Stimulated activated CD4-positive, alpha-beta T cell treated with anti-CD3 and anti-CD28 coated beads, Interleukin-12 subunit alpha, Interleukin-12 subunit beta, amount 100 ng/mL, for 24 hours (primary cell): Measurements from ENCODE around the gene ZNF616.
"Not testable (repeated sequence)": the region's sequence is repeated elsewhere in the genome, so short reads cannot be mapped to it uniquely, and the experiment has no call there.

Experiments
- DNase-seq, 2 experiments: peaks; one replicate each; pipeline ENCODE4 v3.0.0-alpha.2; 2020; ENCODE audit warnings: low read depth in 2 of 2

The ZNF616 gene

DNA sequence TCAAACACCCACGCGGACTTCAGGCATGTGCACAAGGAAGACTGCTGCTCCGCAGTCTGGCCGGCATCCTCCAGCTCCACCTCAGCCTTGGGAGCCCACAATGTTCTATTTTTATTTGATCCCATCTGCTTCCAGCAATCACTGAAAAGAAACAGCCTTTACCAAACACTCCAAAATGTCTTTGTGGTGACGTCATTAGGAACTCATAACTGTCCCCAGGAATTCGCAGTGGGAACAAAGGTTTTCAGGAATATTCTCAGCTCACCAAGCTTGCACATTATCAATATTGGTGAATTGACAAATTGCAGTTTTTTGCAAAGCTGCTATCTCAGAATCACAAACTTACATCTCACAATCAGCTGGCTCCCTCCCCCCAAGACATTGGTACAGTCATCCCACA is 29.0 kb downstream of the ZNF616 start:
- DNase-seq: no peak

DNA sequence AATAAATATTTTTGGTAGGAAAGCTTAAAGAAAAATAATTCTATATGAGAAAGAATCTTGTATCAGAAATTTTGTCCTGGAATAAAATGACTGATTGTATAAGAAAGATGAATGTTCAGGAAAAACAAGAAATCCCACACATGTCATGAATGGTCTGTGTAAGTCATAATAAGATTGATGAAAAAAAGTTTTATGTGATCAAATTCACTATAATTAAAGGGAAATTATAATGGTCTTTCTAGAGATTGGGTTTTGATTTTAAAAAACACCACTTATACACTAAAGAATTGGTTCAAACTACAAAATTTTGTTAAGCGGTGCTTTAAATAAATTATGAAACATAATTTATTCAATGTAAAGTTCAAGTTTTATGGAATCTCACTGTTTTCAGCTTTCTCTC is 37.0 kb downstream of the ZNF616 start:
- no peak for DNase-seq

DNA sequence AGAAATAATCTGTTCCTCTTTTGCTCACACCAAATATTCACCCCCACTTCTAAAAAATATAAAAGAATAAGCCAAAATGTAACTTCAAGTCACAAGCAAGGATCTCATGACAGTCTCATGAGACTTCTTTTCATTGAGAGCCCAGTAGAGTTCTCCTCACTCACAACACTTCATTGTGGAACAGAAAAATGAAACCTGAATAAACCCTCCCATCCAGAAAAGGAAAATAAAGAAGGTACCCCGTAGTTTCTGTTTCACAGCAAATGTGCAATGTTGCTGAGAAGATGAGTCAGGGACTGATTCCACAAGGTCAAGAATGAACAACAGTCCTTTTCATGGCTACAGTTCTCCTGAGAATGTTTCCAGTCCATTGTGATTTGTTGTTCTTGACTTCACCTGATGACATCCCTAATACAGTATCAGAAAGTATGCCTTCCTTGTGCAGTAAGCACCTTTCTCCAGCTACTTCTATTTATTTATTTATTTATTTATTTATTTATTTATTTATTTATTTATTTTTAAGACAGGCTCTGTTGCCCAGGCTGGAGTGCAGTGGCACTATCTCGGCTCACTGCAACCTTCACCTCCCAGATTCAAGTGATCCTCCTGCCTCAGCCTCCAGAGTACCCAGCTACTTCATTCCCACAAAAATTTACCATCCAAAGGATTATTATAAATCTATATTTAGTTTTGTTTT is 37.7 kb downstream of the ZNF616 start:
- DNase-seq: no peak

DNA sequence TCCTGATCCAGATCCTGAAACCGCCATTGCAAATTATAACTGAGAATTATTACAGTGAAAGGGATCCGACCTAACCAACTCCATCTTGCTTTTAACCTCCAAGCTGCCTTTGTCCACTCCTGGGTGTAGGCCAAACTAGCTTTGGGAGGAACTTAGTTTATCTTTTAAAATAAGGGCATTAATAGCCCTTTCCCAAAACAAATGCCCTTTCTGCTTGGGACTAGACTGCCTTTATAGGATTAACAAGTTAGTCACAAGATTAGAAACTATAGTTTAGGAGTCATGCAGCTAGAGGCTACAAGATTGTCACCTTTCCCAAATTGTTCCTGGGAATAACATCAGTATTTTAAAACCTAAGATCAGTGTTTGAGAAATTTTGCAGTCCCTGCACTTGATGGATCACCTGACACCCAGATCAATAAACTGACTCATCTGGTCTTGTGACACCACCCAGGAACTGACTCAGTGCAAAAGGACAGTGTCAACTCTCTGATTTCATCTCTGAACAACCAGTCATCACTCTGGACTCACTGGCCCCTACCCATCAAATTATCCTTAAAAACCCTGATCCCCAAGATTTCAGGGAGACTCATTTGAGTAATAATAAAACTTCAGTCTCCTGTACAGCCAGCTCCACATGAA is 40.1 kb downstream of the ZNF616 start:
- no peak for DNase-seq

DNA sequence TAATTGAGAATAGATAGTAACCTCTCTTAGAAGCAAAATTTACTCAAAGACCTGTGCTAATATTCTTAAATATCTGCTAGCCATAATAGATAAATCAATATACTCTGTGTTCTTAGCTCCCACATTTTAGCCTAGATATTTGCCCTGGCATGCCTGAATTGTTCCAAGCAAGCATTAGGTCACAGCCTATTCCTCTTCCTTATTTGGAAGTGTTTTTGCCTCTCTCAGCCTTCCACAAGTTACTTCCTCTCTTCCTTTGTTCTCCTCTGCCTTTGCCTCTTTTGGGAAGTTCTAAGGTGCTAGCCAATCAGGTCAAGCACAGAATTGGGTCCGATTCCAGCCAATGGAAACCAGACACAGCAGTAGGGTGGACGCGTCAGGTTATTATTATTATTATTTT is 43.3 kb downstream of the ZNF616 start:
- not testable (repeated sequence) for DNase-seq

DNA sequence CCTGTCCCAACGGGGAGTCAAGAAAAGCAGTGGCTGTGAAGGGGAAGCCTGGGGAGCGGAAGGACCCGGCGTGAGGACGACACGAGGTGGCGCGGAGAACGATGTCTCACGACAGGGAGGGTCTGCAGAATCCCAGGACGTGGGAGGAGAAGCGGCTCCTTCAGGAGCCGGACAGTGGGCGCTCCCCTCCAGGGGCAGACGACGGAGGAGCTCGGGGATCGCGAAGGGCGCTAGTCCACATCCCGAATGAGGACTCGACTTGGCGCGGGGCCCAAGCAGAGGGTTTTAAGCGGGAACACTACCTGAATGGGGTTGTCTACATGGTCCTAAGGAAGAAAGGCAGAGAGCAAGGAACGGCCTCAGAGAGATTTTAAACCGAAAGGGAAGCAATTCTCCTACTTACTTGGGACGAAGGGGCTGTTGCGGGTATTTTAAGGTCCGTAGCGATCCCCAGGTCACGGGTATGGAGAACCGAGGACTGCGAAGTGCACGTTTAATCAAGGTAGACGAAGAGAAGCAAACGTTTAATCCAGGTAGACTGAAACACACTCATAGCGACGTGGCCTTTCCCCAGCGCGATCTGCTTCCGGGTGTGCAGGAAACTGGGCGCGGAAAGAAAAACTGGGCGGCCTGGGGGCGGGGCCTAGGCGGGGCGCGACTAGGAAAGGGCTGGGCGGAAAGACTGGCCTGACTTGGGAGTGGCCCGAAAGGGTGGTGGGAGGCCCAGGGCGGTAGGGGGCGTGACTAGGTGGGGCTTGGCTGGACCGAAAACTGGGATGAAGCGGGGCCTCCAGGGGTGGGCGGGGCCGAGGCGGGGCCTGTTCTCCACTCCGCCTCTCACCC is 44.3 kb downstream of the ZNF616 start, which contains the start of gene ZNF841:
Gene ZNF841, minus strand, starts transcription at position 594 of the 843 bp plus-strand sequence. CDS start 10,964 bp downstream, outside the sequence.
- DNase-seq: peak; percentile 68 to 80

DNA sequence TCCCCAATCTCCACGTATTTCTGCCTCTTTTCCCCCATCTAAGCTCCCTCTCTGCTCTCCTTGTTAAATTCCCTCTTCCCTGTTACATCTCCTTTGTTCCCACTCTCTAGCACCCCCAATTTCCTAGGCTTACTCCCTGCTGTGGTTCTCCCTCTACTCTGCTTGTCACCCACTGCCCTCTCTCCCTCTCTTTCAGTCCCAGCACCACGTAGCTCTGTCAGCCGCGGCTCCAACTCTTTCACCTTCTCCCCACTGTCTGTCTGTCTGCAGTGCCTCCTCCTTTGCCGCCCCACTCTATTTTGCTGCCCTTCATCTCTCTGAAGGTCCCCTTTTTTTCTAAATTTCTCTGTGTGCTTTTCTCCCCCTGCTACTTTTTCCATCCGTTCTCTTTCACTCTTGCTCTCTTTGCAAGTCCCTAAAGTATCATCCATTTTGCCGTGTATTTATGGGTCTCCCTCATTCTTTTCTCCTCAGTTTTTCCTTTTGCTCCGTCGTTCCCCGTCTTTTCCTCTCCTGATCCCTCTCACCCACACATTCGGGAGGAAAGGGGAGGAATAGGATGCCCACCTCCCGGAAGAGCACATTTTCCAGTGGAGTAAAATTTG is 45.1 kb downstream of the ZNF616 start:
- DNase-seq: no peak

DNA sequence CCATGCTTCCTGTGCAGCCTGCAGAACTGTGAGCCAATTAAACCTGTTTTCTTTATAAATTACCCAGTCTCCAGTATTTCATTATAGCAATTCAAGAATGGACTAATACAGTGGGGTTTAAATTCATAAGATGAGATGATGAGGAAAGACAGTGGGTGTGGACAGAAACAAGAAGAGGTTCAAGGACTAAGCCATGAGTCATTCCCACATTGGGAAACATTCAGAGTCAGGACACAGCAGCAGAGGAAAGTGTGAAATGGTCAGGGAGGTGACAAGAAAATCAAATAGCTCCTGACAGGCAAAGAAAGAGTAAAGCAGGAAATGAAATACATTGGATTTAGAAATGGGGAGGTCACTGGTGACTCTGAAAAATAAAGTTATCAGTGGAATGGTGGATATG is 53.3 kb downstream of the ZNF616 start:
- DNase-seq: no peak

DNA sequence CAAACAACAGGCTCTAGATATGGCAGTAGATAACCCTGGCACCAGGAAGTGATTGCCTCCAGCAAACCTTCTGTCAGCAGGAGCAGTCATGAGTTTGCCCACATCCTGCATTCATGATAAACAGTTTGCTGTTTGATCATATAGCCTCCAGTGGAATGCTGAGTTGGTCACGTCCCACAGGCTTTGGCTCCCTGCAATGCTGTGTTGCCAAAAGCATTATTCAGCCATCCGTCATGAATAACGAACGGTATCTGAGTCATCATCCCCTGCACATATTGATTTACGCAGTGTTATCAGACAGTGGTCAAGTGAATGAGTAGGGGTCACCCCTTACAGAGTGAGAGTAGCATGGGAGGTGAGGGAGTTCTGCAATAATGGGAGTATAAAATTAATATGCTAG is 69.2 kb downstream of the ZNF616 start:
- no peak for DNase-seq

DNA sequence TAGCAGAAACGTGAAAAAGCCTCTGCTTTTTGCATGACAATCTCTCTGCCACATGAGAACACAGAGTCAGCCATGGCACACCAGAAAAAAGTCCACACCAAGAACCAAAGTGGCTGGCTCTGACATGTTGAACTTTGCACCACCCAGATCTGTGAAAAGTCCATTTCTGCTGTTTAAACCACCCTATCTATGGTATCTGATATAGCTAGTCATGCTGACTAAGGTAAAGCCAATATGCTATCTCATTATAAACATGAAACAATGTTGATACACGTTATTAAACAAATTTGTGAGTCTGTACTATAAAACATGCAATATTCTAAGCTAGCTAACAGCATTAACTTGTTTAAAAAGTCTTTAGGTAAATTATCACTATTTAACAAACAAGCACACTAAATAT is 70.1 kb downstream of the ZNF616 start:
- no peak for DNase-seq

DNA sequence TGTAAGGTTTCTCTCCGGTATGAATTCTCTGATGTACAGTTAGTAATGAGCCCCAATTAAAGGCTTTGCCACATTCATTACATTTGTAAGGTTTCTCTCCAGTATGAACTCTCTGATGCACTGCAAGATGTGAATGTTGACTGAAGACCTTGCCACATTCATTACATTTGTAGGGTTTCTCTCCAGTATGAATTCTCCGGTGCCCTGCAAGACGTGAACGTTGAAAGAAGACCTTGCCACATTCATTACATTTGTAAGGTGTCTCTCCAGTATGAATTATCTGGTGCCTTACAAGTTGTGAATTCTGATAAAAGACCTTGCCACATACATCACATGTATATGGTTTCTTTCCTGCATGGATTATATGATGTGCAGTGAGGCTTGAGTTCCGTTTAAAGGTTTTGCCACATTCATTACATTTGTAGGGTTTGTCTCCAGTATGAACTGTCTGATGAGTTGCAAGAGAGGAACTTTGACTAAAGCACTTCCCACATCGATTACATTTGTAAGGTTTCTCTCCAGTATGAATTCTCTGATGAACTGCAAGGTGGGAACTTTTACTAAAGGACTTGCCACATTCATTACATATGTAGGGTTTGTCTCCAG is 73.4 kb downstream of the ZNF616 start:
- no peak for DNase-seq

DNA sequence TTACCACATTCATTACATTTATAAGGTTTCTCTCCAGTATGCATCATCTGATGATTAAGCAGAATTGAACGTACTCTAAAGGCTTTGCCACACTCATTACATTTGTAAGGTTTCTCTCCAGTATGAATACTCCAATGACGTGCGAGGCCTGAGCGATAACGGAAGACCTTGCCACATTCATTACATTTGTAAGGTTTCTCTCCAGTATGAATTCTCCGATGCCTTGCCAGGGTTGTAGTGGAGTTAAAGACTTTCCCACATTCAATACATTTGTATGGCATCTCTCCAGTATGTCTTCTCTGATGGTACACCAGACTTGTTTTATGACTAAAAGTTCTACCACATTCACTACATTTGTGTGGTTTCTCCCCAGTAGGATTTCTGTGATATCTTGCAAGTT is 74.3 kb downstream of the ZNF616 start:
- DNase-seq: no peak
